ENCODE measurements around the gene MED13L.

Gene MED13L

GRCh38 chr12:116184763-116185162 lies 92.7 kb downstream of the MED13L start:
- TF ChIP-seq, protein P1, sequence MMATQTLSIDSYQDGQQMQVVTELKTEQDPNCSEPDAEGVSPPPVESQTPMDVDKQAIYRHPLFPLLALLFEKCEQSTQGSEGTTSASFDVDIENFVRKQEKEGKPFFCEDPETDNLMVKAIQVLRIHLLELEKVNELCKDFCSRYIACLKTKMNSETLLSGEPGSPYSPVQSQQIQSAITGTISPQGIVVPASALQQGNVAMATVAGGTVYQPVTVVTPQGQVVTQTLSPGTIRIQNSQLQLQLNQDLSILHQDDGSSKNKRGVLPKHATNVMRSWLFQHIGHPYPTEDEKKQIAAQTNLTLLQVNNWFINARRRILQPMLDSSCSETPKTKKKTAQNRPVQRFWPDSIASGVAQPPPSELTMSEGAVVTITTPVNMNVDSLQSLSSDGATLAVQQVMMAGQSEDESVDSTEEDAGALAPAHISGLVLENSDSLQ (IDR thresholded peaks at IDR 0.05), result no peak
- TF ChIP-seq L3MBTL2 (conservative IDR thresholded peaks at IDR 0.05), result no peak
- POLR2A ChIA-PET, result no interaction called here
- CTCF ChIA-PET, result no interaction called here
- no peak for DNase-seq (ENCODE audit: extremely low spot score)

GRCh38 chr12:116183741-116184141 lies 93.8 kb downstream of the MED13L start:
- POLR2A ChIA-PET, result no interaction called here
- TF ChIP-seq FOXK2 (IDR thresholded peaks at IDR 0.05) (no peak), SP1 (IDR thresholded peaks at IDR 0.05) (no peak), SUZ12 (IDR thresholded peaks at IDR 0.05) (no peak), CTBP1 (IDR thresholded peaks at IDR 0.05; ENCODE audit: borderline replicate concordance) (no peak), LEF1 (IDR thresholded peaks at IDR 0.05; ENCODE audit: borderline replicate concordance) (no peak), ZNF384 (IDR thresholded peaks at IDR 0.05) (no peak), HDGF (IDR thresholded peaks at IDR 0.05; ENCODE audit: borderline replicate concordance) (no peak), L3MBTL2 (conservative IDR thresholded peaks at IDR 0.05) (no peak), ELF4 (IDR thresholded peaks at IDR 0.05) (no peak), FOXM1 (IDR thresholded peaks at IDR 0.05; ENCODE audit: borderline replicate concordance) (no peak)
- TF ChIP-seq, protein P1 (IDR thresholded peaks at IDR 0.05), result no peak
- DNase-seq (ENCODE audit: extremely low spot score), result no peak
- CTCF ChIA-PET, result no interaction called here

DNA sequence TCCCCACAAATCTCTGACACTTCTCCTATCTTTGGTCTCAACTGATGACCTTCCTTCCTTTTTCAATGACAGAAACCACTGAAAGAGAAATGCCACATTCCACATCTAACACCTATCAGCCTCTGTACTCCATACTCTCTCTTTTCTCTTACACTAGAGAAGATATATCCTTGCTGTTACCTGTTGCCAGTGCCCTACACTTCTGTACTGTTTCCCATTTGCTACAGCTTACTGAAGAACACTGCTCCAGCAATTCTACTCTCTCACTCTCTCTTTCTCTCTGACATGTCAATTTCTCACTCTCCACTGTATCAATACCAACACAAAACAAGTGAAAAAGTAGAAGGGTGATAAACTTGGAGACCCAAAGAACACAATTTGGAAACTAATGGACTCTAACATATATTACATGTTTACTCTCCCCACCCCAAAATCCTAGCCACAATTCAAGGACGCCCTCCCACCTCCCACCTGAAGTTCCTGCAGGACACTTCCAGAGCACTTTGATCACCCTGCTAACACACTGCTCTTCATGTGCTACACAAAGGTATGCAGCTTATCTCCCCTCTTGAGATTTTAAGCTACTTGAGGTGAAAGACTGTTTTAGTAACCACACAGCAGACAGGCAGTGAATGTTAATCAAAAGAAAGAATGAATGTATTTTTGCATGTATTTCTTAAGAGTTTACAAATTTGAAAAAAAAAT lies 95.0 kb downstream of the MED13L start:
- ChIA-PET POLR2A (no interaction called here), CTCF (no interaction called here)
- DNase-seq (ENCODE audit: extremely low spot score), result no peak
- TF ChIP-seq FOXM1 (IDR thresholded peaks at IDR 0.05; ENCODE audit: borderline replicate concordance), result no peak
- no peak for TF ChIP-seq SP1 (IDR thresholded peaks at IDR 0.05)
- TF ChIP-seq TARDBP (IDR thresholded peaks at IDR 0.05), result no peak
- no peak for TF ChIP-seq FOXK2 (IDR thresholded peaks at IDR 0.05)

- no peak for DNase-seq (ENCODE audit: extremely low spot score)
- TF ChIP-seq FOXM1 (IDR thresholded peaks at IDR 0.05; ENCODE audit: borderline replicate concordance), result no peak
- no peak for TF ChIP-seq SP1 (IDR thresholded peaks at IDR 0.05)
- no peak for TF ChIP-seq NFRKB (IDR thresholded peaks at IDR 0.05)
- no peak for TF ChIP-seq HDGF (IDR thresholded peaks at IDR 0.05; ENCODE audit: borderline replicate concordance)
- TF ChIP-seq, protein P1 (IDR thresholded peaks at IDR 0.05), result no peak
- no peak for TF ChIP-seq CTBP1 (IDR thresholded peaks at IDR 0.05; ENCODE audit: borderline replicate concordance)
- TF ChIP-seq ARNT (IDR thresholded peaks at IDR 0.05), result no peak
- TF ChIP-seq TARDBP (IDR thresholded peaks at IDR 0.05), result no peak
- TF ChIP-seq FOXK2 (IDR thresholded peaks at IDR 0.05), result no peak
- TF ChIP-seq L3MBTL2 (conservative IDR thresholded peaks at IDR 0.05), result no peak
- TF ChIP-seq SUZ12 (IDR thresholded peaks at IDR 0.05), result no peak
- TF ChIP-seq ELF4 (IDR thresholded peaks at IDR 0.05), result no peak
- no peak for TF ChIP-seq BHLHE40 (IDR thresholded peaks at IDR 0.05; ENCODE audit: borderline replicate concordance)
- no peak for TF ChIP-seq LEF1 (IDR thresholded peaks at IDR 0.05; ENCODE audit: borderline replicate concordance)
- TF ChIP-seq FOXA1 (IDR thresholded peaks at IDR 0.05), result no peak
- TF ChIP-seq ZNF384 (IDR thresholded peaks at IDR 0.05), result no peak
- POLR2A ChIA-PET, result no interaction called here
- CTCF ChIA-PET, result no interaction called here
These were observed 97.0 kb downstream of the MED13L start for GRCh38 chr12:116180448-116180847.

DNA sequence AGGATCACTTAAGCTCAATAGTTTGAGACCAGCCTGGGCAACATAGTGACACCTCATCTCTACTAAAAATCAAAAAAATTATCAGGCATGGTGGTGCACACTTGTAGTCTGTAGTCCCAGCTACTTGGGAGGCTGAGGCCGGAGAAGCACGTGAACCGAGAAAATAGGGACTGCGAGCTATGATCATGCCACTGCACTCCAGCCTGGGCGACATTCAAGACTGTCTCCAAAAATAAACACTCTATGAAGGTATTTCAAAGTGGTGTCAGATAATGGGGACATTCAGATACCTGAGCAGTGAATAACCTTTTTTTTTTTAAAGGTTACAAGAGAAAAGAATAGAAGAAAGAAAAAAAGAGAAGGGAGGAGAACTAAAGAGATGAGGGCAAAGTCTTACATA lies 98.1 kb downstream of the MED13L start:
- POLR2A ChIA-PET, result no interaction called here
- DNase-seq (ENCODE audit: extremely low spot score), result no peak
- CTCF ChIA-PET, result interaction anchor here (0.7 kb wide), 1 partner anchor 180 kb away, joined by 6 read pairs; no protein-coding TSS in a partner anchor
- no peak for TF ChIP-seq L3MBTL2 (conservative IDR thresholded peaks at IDR 0.05)
- no peak for TF ChIP-seq BHLHE40 (IDR thresholded peaks at IDR 0.05; ENCODE audit: borderline replicate concordance)
- TF ChIP-seq ZNF384 (IDR thresholded peaks at IDR 0.05), result no peak
- TF ChIP-seq ARNT (IDR thresholded peaks at IDR 0.05), result no peak
- TF ChIP-seq FOXA1 (IDR thresholded peaks at IDR 0.05), result no peak
- no peak for TF ChIP-seq TARDBP (IDR thresholded peaks at IDR 0.05)
- no peak for TF ChIP-seq HDGF (IDR thresholded peaks at IDR 0.05; ENCODE audit: borderline replicate concordance)
- TF ChIP-seq FOXM1 (IDR thresholded peaks at IDR 0.05; ENCODE audit: borderline replicate concordance), result no peak

DNA sequence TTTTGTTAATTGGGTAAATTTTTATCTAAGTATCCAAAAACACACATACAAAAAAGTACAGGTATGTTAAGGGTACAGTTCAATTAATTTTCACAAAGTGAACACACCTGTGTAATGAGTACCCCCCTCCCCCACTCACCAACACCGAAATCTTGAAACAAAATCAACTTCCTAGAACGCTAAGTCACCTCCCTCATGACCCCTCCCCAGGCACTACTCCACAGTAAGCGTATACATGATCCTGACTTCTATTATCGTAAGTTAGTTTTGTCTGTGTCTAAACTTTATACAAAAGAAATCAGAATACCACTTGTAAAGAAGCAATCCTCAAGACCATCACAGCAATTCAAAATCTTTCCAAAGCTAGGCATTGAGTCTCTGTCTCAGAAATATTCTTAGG lies 100.5 kb downstream of the MED13L start:
- ChIA-PET CTCF (no interaction called here), POLR2A (no interaction called here)
- no peak for DNase-seq (ENCODE audit: extremely low spot score)
- no peak for TF ChIP-seq L3MBTL2 (conservative IDR thresholded peaks at IDR 0.05)
- no peak for TF ChIP-seq FOXA1 (IDR thresholded peaks at IDR 0.05)
- no peak for TF ChIP-seq ZNF384 (IDR thresholded peaks at IDR 0.05)
- no peak for TF ChIP-seq NFRKB (IDR thresholded peaks at IDR 0.05)
- TF ChIP-seq FOXM1 (IDR thresholded peaks at IDR 0.05; ENCODE audit: borderline replicate concordance), result no peak
- TF ChIP-seq FOXK2 (IDR thresholded peaks at IDR 0.05), result no peak
- no peak for TF ChIP-seq SP1 (IDR thresholded peaks at IDR 0.05)
- TF ChIP-seq LEF1 (IDR thresholded peaks at IDR 0.05; ENCODE audit: borderline replicate concordance), result no peak
- TF ChIP-seq ARNT (IDR thresholded peaks at IDR 0.05), result no peak
- TF ChIP-seq, protein P1 (IDR thresholded peaks at IDR 0.05), result no peak
- no peak for TF ChIP-seq TARDBP (IDR thresholded peaks at IDR 0.05)
- no peak for TF ChIP-seq SUZ12 (IDR thresholded peaks at IDR 0.05)
- TF ChIP-seq BHLHE40 (IDR thresholded peaks at IDR 0.05; ENCODE audit: borderline replicate concordance), result no peak
- no peak for TF ChIP-seq HDGF (IDR thresholded peaks at IDR 0.05; ENCODE audit: borderline replicate concordance)
- no peak for TF ChIP-seq CTBP1 (IDR thresholded peaks at IDR 0.05; ENCODE audit: borderline replicate concordance)
- TF ChIP-seq ELF4 (IDR thresholded peaks at IDR 0.05), result no peak

Measured in HEK293T (cell line).